ACC112 (cell line): Measurements from ENCODE around the gene KRT86.
"Not testable (repeated sequence)": the region's sequence is repeated elsewhere in the genome, so short reads cannot be mapped to it uniquely, and the experiment has no call there.

Experiments
- H2AFZ ChIP-seq: fragments of 200-600 bp; sonication (generic); one replicate; pipeline ENCODE4 v1.6.0; 2017; ENCODE audit warnings: antibody characterized with exemption, low read length; ENCODE audit not compliant: unreplicated experiment
- H3K27ac ChIP-seq: fragments of 200-600 bp; sonication (generic); 2 replicates; pipeline ENCODE4 v1.5.1; 2014; ENCODE audit warnings: low read depth, mild to moderate bottlenecking, antibody characterized with exemption, low read length, moderate library complexity
- H3K27me3 ChIP-seq: fragments of 200-600 bp; sonication (generic); 2 replicates; pipeline ENCODE4 v1.6.1; 2014; ENCODE audit warnings: mild to moderate bottlenecking, antibody characterized with exemption, low read length, moderate library complexity, mixed read lengths; ENCODE audit not compliant: insufficient read depth
- H3K36me3 ChIP-seq: fragments of 200-600 bp; sonication (generic); 2 replicates; pipeline ENCODE4 v1.6.1; 2016; ENCODE audit warnings: mild to moderate bottlenecking, antibody characterized with exemption, low read length, moderate library complexity, mixed read lengths; ENCODE audit not compliant: insufficient read depth
- H3K4me1 ChIP-seq: fragments of 200-600 bp; sonication (generic); one replicate; pipeline ENCODE4 v1.6.1; 2016; ENCODE audit warnings: low read length, mixed read lengths; ENCODE audit not compliant: insufficient read depth, unreplicated experiment, control insufficient read depth
- H3K4me3 ChIP-seq: fragments of 200-600 bp; sonication (generic); 2 replicates; pipeline ENCODE4 v1.5.1; 2014; ENCODE audit warnings: mild to moderate bottlenecking, low read depth, low read length
- H3K79me2 ChIP-seq: fragments of 200-600 bp; sonication (generic); one replicate; pipeline ENCODE4 v1.6.0; 2016; ENCODE audit warnings: low read length; ENCODE audit not compliant: control insufficient read depth, unreplicated experiment, insufficient read depth

The KRT86 gene

DNA sequence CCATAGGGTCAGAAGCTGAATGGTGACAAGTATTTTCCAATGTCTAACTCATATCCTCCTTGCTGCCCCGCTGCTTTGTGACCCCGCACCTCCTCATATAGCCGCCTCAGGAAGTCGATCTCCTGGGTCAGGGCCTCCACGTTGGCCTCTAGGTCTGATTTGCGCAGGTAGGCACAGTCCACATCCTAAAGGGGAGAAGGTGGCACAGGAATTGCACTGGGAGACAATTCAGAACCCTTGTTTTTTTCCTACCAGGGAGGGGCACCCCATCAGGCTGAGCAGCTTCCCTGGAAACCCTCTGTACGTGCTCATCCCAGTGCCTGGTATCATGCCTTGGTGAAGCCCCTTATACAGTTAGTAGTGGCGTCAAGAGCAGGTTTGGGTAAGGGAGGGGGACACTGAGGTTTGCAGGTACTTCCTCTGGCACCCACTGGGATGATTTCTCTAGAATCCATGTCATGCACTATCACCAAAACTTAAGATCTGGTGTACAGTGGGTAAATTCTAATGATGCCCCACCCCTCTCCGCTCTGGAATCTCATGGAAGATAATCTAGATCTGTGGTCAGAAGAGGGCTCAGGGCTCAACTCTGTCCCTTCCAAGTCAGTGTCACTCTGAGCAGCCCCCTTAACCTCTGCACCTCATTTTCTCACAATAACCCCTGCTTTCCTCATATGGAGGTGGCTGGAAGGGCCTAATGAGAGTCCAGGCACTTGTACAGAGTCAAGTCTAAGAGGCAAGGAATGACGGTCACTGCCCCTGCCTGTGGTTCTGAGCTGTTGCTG lies 20.1 kb upstream of the KRT86 start:
- Histone ChIP-seq H3K4me1 (peaks cover under 1% of the 10 kb centered on the region), H3K79me2 (no peaks in the 10 kb centered on the region), H3K27ac (no peak overlapping the region), H3K27me3 (peaks cover 9% of the 10 kb centered on the region), H2AFZ (no peak overlapping the region), H3K4me3 (no peak overlapping the region), H3K36me3 (no peaks in the 10 kb centered on the region)

GRCh38 chr12:52254965-52255751 lies 19.3 kb upstream of the KRT86 start:
- Histone ChIP-seq H3K4me3 (no peak overlapping the region), H3K36me3 (no peaks in the 10 kb centered on the region), H3K27me3 (peaks cover 9% of the 10 kb centered on the region), H3K27ac (no peak overlapping the region), H3K79me2 (no peaks in the 10 kb centered on the region), H2AFZ (no peak overlapping the region), H3K4me1 (peaks cover 7% of the 10 kb centered on the region)

- Histone ChIP-seq H3K79me2 (no peaks in the 10 kb centered on the region), H3K36me3 (no peaks in the 10 kb centered on the region), H3K27ac (no peak overlapping the region), H3K4me3 (no peak overlapping the region), H3K4me1 (peaks cover 15% of the 10 kb centered on the region), H2AFZ (no peak overlapping the region), H3K27me3 (peaks cover 9% of the 10 kb centered on the region)
Observed at GRCh38 chr12:52255926-52256583, 18.4 kb upstream of the KRT86 start.

- peaks cover 20% of the 10 kb centered on the region for H3K4me1 ChIP-seq
- no peak overlapping the region for H2AFZ ChIP-seq
- no peaks in the 10 kb centered on the region for H3K79me2 ChIP-seq
- no peak overlapping the region for H3K27ac ChIP-seq
- no peaks in the 10 kb centered on the region for H3K36me3 ChIP-seq
- no peak overlapping the region for H3K4me3 ChIP-seq
- H3K27me3 ChIP-seq = peaks cover 9% of the 10 kb centered on the region
Observed at GRCh38 chr12:52256584-52256935, 17.9 kb upstream of the KRT86 start.

DNA sequence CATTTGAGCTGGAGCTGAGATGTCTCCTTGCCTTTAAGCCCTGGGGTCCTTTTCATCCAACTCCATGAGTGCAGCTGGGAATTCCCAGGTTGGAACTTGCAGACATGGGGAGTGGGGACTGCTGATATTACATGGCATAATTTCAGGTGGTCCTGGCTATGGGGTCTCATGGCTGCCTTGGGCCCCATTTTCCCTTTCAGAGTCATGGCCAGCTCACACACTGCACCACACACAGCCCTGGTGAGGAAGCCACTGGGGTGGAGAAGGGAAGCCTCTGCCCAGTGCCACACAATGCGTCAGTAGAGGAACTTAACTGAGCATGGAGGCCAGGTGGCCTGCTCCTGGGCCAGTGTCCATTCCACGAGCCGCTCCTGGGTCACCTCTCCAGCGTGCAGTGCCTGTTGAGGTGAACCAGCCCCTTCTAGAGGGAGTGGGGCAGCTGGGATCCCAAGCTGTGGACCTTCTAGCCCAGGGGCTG lies 17.3 kb upstream of the KRT86 start:
- H3K4me1 ChIP-seq = peaks cover 21% of the 10 kb centered on the region
- H3K27me3 ChIP-seq = peaks cover 9% of the 10 kb centered on the region
- H3K79me2 ChIP-seq = no peaks in the 10 kb centered on the region
- no peak overlapping the region for H3K4me3 ChIP-seq
- H3K27ac ChIP-seq = no peak overlapping the region
- H3K36me3 ChIP-seq = no peaks in the 10 kb centered on the region
- no peak overlapping the region for H2AFZ ChIP-seq

DNA sequence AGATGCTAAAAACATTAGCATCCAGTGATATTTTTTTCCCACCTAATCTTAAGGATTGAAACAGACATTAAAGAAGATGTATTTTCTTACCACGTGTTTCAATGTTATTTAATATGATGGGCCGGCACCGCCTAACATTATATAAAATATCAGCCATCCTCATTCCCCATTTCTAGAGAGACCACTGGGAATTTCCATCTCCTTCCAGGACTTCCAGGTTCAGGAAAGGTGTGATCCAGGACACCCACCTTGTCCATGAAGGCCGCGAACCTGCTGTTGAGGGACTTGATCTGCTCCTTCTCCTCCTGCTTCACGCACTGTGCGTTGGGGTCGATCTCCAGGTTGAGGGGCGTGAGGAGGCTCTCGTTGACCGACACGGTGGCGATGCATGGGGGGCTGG lies 16.5 kb upstream of the KRT86 start:
- peaks cover 21% of the 10 kb centered on the region for H3K4me1 ChIP-seq

GRCh38 chr12:52258335-52258901 lies 16.0 kb upstream of the KRT86 start:
- no peak overlapping the region for H3K27ac ChIP-seq
- peaks cover 9% of the 10 kb centered on the region for H3K27me3 ChIP-seq
- no peak overlapping the region for H2AFZ ChIP-seq
- no peaks in the 10 kb centered on the region for H3K79me2 ChIP-seq
- H3K4me1 ChIP-seq = peaks cover 21% of the 10 kb centered on the region
- H3K4me3 ChIP-seq = no peak overlapping the region
- H3K36me3 ChIP-seq = no peaks in the 10 kb centered on the region

More for the DNA sequence above, 16.5 kb upstream of the KRT86 start:
- not testable (repeated sequence) for H3K4me3 ChIP-seq, H3K79me2 ChIP-seq, H2AFZ ChIP-seq, H3K27me3 ChIP-seq, H3K36me3 ChIP-seq, H3K27ac ChIP-seq

- H3K4me3 ChIP-seq = no peak overlapping the region
- H3K4me1 ChIP-seq = peaks cover 21% of the 10 kb centered on the region
- no peaks in the 10 kb centered on the region for H3K79me2 ChIP-seq
- peaks cover 9% of the 10 kb centered on the region for H3K27me3 ChIP-seq
- no peaks in the 10 kb centered on the region for H3K36me3 ChIP-seq
- no peak overlapping the region for H3K27ac ChIP-seq
- H2AFZ ChIP-seq = no peak overlapping the region
Observed at GRCh38 chr12:52259657-52260243, 14.7 kb upstream of the KRT86 start.

DNA sequence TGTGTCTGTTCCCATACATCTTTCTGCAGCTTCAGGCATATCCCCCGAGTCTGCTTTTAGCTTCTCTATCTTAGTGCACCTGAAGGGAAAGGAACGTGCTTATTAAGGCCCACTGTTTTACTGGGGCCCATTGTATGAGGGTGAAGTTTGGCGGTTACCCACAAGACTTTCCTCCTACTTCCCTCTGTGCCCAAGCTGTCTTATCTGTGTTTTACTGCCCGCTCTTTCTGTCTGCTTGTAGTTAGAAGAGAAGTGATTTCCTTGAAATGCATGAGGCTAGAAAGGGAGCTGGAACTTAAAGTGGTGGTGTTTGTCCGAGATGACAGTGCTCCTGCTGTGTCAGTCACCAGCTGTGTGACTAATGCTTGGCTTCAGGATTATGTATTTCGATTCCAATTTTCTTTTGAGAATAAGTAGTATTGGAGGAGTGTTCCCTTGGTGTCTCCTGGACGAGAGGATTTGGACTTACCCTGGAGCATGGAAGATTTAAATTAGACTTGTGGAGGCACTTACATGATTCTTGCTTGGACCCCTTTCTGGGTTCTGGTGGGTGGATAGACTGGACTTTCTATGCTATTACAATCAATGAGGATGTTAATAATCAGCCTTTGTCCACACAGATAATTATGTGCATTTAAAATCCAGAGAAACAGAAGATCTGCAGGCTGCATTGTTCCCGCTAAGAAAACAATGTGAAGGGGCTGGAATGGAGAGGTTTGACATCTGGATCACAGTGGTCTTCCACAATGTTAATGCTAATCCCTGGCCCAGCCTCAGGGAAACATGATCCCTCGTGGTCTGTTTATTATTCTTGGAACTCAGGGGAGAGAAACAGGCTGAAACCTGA lies 13.9 kb upstream of the KRT86 start:
- H3K27me3 ChIP-seq = peaks cover 9% of the 10 kb centered on the region
- H2AFZ ChIP-seq = no peak overlapping the region
- H3K36me3 ChIP-seq = no peaks in the 10 kb centered on the region
- no peak overlapping the region for H3K4me3 ChIP-seq
- no peaks in the 10 kb centered on the region for H3K79me2 ChIP-seq
- no peak overlapping the region for H3K27ac ChIP-seq
- peaks cover 21% of the 10 kb centered on the region for H3K4me1 ChIP-seq

- Histone ChIP-seq H3K27me3 (peaks cover 9% of the 10 kb centered on the region), H3K36me3 (no peaks in the 10 kb centered on the region), H3K4me1 (peaks cover 21% of the 10 kb centered on the region), H3K27ac (no peak overlapping the region), H3K4me3 (no peak overlapping the region), H3K79me2 (no peaks in the 10 kb centered on the region), H2AFZ (no peak overlapping the region)
Observed at GRCh38 chr12:52261208-52261484, 13.3 kb upstream of the KRT86 start.
